Adrenal gland (tissue), 12 donors: ENCODE data around the gene SOD3. TPM values are rescaled to one million over a fixed set of nuclear protein-coding genes. Genes with fewer than 3 reads are reported as not detected.

Experiments used
- DNase-seq, 7 donors: peaks; one replicate each; pipeline ENCODE4 v3.0.0-alpha.2; 2019 to 2020
- H3K27ac ChIP-seq, 5 donors: fragments of 200-600 bp; sonication (generic) in 4 of 5; 1 replicate in 3 of 5; 2 replicates in 2 of 5; pipeline versions ENCODE4 v1.5.1 to v1.8.0; 2016 to 2020; ENCODE audit warnings: mild to moderate bottlenecking in 1 of 5
- H3K27me3 ChIP-seq: fragments of 200-600 bp; 2 replicates; pipeline ENCODE4 v1.8.0; 2021
- H3K36me3 ChIP-seq, 2 donors: fragments of 200-600 bp; replicated peaks in 1 of 2; 1 replicate in 1 of 2; 2 replicates in 1 of 2; pipeline versions ENCODE4 v1.5.1 to v1.8.0; 2018 to 2022
- H3K4me1 ChIP-seq, 2 donors: fragments of 200-600 bp; replicated peaks in 1 of 2; 1 replicate in 1 of 2; 2 replicates in 1 of 2; pipeline versions ENCODE4 v1.5.1 to v1.8.0; 2018 to 2021
- H3K4me3 ChIP-seq, 4 donors: fragments of 200-600 bp; sonication (generic) in 3 of 4; one replicate each; pipeline ENCODE4 v1.5.1; 2016 to 2018
- H3K9me3 ChIP-seq, 3 donors: fragments of 200-600 bp; sonication (generic) in 1 of 3; replicated peaks in 1 of 3; 1 replicate in 2 of 3; 2 replicates in 1 of 3; pipeline versions ENCODE4 v1.5.1 to v1.8.0; 2016 to 2021
- POLR2A ChIP-seq, 2 donors: fragments of 450-650 bp; IDR thresholded peaks; one replicate each; pipeline ENCODE4 v1.6.1; 2017; ENCODE audit warnings: antibody characterized with exemption in 2 of 2, mild to moderate bottlenecking in 2 of 2, moderate library complexity in 1 of 2
- WGBS, 4 donors: extraction: QIAGEN DNeasy Blood & Tissue Kit in 2 of 4; methylation state at CpG; one replicate each; pipeline versions ENCODE4 v1.1.5 to v1.1.7; 2013 to 2017; 5-methylcytosine and 5-hydroxymethylcytosine counted together
- intact Hi-C, 2 donors: fragments of 100-400 bp; cut with DNase I; formaldehyde crosslinking; loops; one replicate each; pipeline versions ENCODE4 v1.14.1 to v1.15.0; 2022 to 2023
- polyA plus RNA-seq, 3 donors: library from polyadenylated mRNA; stranded (reverse); fragments of 200-250 nt in 2 of 3; fragments of 350-450 nt in 1 of 3; fragmentation: Illumina TruSeq in 1 of 3; extraction: RNeasy Lipid Tissue Mini Kit (QIAGEN cat#74804) in 1 of 3; gene quantifications; one replicate each; pipeline ENCODE4 v1.2.3, GENCODE V29; 2013 to 2014
- total RNA-seq, 9 donors: library from RNA; depleted of rRNA in 4 of 9; stranded (reverse); fragments of >200 nt in 4 of 9; fragments of 120-200 nt in 1 of 9; fragmentation: NEBNext Ultra II Directional in 1 of 9; extraction: Animal tissue kit (Norgen Biotek cat#: 25700) in 1 of 9; gene quantifications; one replicate each; pipeline versions ENCODE4 v1.1.0 to v1.2.4, GENCODE V29; 2013 to 2023
- TF ChIP-seq, protein P1 (sequence below), 6 experiments: fragments of 450-650 bp in 4 of 6; fragments of 200-600 bp in 2 of 6; sonication (generic) in 1 of 6; IDR thresholded peaks; 1 replicate in 5 of 6; 2 replicates in 1 of 6; pipeline versions ENCODE4 v1.5.1 to v1.8.0; 2016 to 2021; ENCODE audit warnings: antibody characterized with exemption in 6 of 6, mild to moderate bottlenecking in 2 of 6, moderate library complexity in 1 of 6
- donor health status: healthy with polysubstance abuse.
- donor health status: Bipolar disorder and iron deficiency.
- donor health status: DM: yes; HTN: yes; CAD: no.
- donor health status: DM: no; HTN: no; CAD: no.
- donor health status: DM: no; HTN: no; CAD: no.
- donor health status: DM: yes; HTN: yes; CAD: no.

SOD3 gene
- total and polyA plus RNA-seq, 12 donors = 0.39 to 55.6 (median 23.1) TPM

- intact Hi-C loops = no loop called here
- no peak overlapping the region for H3K27ac ChIP-seq
- no peak for TF ChIP-seq POLR2A (IDR thresholded peaks at IDR 0.05)
- TF ChIP-seq, protein P1, sequence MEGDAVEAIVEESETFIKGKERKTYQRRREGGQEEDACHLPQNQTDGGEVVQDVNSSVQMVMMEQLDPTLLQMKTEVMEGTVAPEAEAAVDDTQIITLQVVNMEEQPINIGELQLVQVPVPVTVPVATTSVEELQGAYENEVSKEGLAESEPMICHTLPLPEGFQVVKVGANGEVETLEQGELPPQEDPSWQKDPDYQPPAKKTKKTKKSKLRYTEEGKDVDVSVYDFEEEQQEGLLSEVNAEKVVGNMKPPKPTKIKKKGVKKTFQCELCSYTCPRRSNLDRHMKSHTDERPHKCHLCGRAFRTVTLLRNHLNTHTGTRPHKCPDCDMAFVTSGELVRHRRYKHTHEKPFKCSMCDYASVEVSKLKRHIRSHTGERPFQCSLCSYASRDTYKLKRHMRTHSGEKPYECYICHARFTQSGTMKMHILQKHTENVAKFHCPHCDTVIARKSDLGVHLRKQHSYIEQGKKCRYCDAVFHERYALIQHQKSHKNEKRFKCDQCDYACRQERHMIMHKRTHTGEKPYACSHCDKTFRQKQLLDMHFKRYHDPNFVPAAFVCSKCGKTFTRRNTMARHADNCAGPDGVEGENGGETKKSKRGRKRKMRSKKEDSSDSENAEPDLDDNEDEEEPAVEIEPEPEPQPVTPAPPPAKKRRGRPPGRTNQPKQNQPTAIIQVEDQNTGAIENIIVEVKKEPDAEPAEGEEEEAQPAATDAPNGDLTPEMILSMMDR (IDR thresholded peaks at IDR 0.05) = no peak
- no peak overlapping the region for H3K4me3 ChIP-seq
- H3K4me1 ChIP-seq = no peaks in the 10 kb centered on the region
- WGBS, 4 donors = 37 to 61% (median 46%) methylated on average over 3 of the region's 3 CpGs
- H3K36me3 ChIP-seq = no peaks in the 10 kb centered on the region
- H3K27me3 ChIP-seq = no peaks in the 10 kb centered on the region
- no peaks in the 10 kb centered on the region for H3K9me3 ChIP-seq
- no peak for DNase-seq
Measured at GRCh38 chr4:24754571-24754970, 40.8 kb upstream of the SOD3 start.

DNA sequence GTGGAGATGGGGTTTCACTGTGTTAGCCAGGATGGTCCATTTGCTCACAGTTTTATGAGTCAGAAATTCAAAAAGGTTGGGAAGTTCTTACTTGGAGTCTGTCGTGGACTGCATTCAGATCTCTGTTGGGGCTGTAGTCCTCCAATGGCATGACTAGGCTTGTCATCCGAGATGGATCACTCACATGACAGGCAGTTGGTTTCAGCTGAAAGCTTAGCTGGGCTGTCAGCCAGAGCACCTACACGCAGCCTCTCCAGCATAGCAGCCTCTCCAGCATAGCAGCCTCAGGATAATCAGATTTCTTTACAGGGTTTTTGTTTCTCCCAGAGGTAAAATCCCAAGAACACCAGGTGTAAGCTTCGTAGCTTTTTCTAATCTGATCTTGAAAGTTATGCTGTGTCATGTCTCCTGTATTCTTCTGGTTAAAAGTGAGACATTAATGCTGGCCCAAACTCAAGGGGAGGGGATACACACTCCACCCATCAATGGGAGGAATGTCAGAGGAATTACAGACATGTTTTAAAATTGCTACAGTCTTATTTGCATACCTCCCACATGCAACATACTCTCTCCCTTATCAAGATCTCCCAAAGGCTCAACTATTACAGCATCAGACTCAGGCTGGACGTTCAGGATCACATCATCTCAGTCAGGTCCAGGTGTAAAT lies 31.6 kb upstream of the SOD3 start:
- H3K27ac ChIP-seq = no peak overlapping the region
- H3K4me1 ChIP-seq = no peaks in the 10 kb centered on the region
- H3K9me3 ChIP-seq = no peaks in the 10 kb centered on the region
- H3K36me3 ChIP-seq = no peaks in the 10 kb centered on the region
- H3K27me3 ChIP-seq = no peaks in the 10 kb centered on the region
- no peak overlapping the region for H3K4me3 ChIP-seq
- no peak for TF ChIP-seq POLR2A (IDR thresholded peaks at IDR 0.05)
- TF ChIP-seq, protein P1 (IDR thresholded peaks at IDR 0.05) = no peak
- DNase-seq = no peak
- WGBS, 4 donors = 48 to 53% (median 52%) methylated on average over 5 of the region's 5 CpGs
- intact Hi-C loops = no loop called here

DNA sequence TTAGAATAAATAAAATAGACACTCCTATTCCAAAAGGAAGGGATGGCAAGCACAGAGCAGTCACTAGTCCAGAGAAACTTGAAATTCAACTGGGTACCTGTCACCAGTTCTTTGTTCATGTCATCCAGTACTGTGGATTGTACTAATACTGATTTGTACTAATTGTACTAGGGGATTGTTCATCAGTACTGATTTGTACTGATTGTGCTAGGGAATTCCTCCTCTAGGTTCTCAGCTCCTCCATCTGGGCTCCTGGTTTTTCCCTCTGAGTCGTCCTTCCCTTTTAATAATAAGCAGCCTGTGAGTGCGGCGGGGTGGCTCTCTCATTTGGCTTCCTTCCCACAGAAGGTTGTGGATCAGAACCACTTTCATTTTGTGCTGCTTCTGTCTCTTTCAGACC lies 31.0 kb upstream of the SOD3 start:
- no peak overlapping the region for H3K27ac ChIP-seq
- no peaks in the 10 kb centered on the region for H3K9me3 ChIP-seq
- DNase-seq = no peak
- intact Hi-C loops = no loop called here
- H3K4me1 ChIP-seq = no peaks in the 10 kb centered on the region
- no peaks in the 10 kb centered on the region for H3K27me3 ChIP-seq
- no peak for TF ChIP-seq POLR2A (IDR thresholded peaks at IDR 0.05)
- TF ChIP-seq, protein P1 (IDR thresholded peaks at IDR 0.05) = no peak
- H3K36me3 ChIP-seq = no peaks in the 10 kb centered on the region
- WGBS, 4 donors = 77 to 85% (median 80%) methylated on average over 3 of the region's 3 CpGs
- H3K4me3 ChIP-seq = no peak overlapping the region

GRCh38 chr4:24765376-24765988 lies 29.9 kb upstream of the SOD3 start:
- no peak overlapping the region for H3K4me3 ChIP-seq
- no peak for DNase-seq
- no peaks in the 10 kb centered on the region for H3K36me3 ChIP-seq
- 70 to 83% (median 78%) methylated on average over 4 of the region's 4 CpGs for WGBS, 4 donors
- no peaks in the 10 kb centered on the region for H3K9me3 ChIP-seq
- TF ChIP-seq, protein P1 (IDR thresholded peaks at IDR 0.05) = no peak
- no peak for TF ChIP-seq POLR2A (IDR thresholded peaks at IDR 0.05)
- no peaks in the 10 kb centered on the region for H3K4me1 ChIP-seq
- intact Hi-C loops = no loop called here
- H3K27me3 ChIP-seq = no peaks in the 10 kb centered on the region
- no peak overlapping the region for H3K27ac ChIP-seq
